Neural progenitor cell (in vitro differentiated cells): ENCODE measurements around the gene MAGEA11.

ENCODE experiments used
- CTCF ChIP-seq: fragments of 200-600 bp; sonication (generic); IDR thresholded peaks from 2 replicates; pipeline ENCODE4 v1.5.1; 2017; ENCODE audit warnings: antibody characterized with exemption, mild to moderate bottlenecking
- EZH2 ChIP-seq: fragments of 200-600 bp; sonication (generic); IDR thresholded peaks from 2 replicates; pipeline ENCODE4 v1.6.1; 2017; ENCODE audit warnings: antibody characterized with exemption, mild to moderate bottlenecking, moderate library complexity
- EZH2phosphoT487 ChIP-seq: fragments of 200-600 bp; sonication (generic); IDR thresholded peaks from 2 replicates; pipeline ENCODE4 v1.6.1; 2017; ENCODE audit warnings: antibody characterized with exemption

GRCh38 chrX:149687991-149688390, 23.9 kb upstream of the MAGEA11 start:
- TF ChIP-seq CTCF (no peak), EZH2 (no peak), EZH2phosphoT487 (no peak)
